NCI-H82 treated with DMSO at 0.1 percent for 48 hours (cell line): Measurements from ENCODE around the gene NEK1.

Experiments
- DNase-seq: peaks from one replicate; lab custom pipeline; 2025; ENCODE audit not compliant: unreplicated experiment; lab: John Stamatoyannopoulos, UW

NEK1 gene, protein sequence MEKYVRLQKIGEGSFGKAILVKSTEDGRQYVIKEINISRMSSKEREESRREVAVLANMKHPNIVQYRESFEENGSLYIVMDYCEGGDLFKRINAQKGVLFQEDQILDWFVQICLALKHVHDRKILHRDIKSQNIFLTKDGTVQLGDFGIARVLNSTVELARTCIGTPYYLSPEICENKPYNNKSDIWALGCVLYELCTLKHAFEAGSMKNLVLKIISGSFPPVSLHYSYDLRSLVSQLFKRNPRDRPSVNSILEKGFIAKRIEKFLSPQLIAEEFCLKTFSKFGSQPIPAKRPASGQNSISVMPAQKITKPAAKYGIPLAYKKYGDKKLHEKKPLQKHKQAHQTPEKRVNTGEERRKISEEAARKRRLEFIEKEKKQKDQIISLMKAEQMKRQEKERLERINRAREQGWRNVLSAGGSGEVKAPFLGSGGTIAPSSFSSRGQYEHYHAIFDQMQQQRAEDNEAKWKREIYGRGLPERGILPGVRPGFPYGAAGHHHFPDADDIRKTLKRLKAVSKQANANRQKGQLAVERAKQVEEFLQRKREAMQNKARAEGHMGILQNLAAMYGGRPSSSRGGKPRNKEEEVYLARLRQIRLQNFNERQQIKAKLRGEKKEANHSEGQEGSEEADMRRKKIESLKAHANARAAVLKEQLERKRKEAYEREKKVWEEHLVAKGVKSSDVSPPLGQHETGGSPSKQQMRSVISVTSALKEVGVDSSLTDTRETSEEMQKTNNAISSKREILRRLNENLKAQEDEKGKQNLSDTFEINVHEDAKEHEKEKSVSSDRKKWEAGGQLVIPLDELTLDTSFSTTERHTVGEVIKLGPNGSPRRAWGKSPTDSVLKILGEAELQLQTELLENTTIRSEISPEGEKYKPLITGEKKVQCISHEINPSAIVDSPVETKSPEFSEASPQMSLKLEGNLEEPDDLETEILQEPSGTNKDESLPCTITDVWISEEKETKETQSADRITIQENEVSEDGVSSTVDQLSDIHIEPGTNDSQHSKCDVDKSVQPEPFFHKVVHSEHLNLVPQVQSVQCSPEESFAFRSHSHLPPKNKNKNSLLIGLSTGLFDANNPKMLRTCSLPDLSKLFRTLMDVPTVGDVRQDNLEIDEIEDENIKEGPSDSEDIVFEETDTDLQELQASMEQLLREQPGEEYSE (N-terminal part only)

GRCh38 chr4:169611991-169612870 is at the start of gene NEK1:
NEK1 (minus strand) TSS chr4:169612583; CDS start chr4:169602630, 9,953 bp downstream.
- peak; percentile 71 for DNase-seq

- DNase-seq: no peak
Measured at GRCh38 chr4:169661761-169662160, 49.4 kb upstream of the NEK1 start.

DNA sequence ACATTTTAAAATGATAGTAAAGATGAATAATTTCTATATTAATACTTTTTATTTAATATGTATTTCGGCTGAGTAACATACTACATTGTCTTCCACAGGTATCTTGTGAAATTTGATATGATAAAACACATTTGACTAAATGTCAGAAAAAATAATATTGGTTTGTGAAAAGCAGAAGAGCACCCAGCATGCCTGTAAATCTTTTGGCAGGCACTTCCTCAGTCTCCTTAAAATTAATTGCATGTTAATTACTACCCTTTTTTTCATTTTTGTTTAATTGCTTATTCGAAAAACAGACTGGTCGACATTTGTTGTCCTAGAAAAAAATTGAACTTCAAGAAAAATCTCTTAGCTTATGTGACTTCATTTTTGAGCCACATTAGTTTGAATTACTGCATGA is 48.5 kb upstream of the NEK1 start:
- no peak for DNase-seq

DNA sequence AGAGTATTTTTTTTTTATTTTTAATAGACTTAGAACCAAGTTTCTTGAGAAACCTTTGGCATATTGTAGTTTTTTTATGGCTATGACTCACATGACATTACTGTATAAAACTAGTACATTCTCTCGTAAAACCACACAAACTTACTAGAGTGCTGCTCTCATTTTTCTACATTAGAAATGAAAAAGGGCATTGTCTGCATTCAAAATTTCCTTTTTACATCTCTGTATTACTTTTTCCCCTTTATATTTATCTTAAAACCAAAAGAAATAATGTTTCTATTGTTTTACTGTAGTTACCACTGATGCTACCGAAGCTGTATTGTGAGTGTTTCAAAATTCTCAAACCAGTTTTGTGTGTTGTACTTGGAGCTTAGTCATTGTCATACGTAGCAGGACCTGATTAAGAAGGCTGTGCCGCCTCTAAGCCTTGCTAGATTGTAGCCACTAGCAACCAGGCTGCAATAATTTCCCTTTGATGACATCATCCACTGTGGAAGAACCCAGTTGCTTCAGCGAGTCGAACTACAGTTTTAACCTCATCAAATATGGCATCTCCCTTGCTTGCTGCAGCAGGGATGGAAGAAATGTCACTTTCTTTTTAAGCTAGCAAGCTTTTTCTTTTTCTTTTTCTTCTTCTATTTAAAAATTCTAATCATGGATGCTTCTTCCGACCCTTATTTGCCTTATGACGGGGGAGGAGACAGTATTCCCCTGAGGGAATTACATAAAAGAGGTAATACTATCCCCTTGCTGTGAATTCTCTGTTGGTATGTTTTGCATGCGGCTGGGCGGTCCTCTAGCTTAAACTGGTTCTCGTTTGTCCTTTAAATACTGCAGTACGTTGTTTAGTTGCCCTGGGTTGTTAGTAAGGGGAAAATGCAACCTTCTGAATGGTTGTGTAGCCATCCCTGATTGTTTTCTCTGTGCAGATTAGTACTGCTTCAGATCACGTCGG is 47.6 kb upstream of the NEK1 start:
- DNase-seq: peak; percentile 85

DNA sequence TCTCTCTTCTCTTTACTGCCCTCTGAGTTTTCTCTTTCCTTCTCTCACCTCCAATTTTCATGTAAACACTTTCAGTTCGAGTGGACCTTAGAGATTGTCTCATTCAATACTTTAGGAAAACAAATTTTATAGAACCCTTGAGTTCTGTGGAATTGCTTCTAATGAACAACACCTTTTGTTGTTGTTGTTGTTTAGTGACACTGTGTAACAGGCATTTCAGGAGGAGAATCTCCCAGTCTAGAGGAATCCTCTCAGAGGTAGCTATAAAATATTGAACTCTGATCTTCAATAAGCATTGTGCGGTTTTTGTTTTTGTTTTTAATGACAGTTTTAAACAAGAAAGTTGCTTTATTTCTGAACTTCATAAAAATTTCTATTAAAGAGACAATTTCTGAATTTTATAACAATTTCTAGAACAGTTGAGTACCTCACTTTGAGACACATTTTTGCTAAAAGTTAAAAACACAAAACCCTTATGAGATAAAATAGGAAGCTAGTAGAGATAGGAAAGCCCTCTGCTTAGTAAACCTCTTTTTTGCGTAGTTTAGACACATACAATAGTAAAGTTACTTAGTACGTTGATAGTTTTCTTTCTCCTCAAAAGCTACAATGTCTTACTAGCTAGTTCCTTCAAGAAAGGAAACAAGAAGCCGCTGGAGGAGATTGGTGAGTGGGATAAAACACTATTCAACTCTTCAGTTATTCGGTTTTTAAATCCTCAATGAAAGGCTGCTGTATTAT is 46.8 kb upstream of the NEK1 start:
- no peak for DNase-seq

DNA sequence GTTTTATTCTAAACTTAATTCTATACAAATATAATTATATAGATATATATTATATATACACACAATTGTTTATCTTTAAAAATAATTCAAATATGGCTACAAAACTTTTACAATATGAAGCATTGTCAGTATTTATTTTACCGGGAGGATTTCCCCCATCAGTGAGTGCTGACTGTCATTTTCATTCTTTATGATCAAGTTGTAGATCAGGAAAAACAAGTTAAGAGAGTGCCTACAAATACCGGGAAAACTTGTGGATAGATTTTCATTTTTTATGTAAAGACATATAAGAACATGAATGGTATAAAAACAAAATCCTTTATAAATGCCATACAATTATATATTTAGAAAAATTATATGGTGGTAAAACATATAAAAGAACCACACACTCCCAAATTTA is 45.8 kb upstream of the NEK1 start:
- DNase-seq: no peak

DNA sequence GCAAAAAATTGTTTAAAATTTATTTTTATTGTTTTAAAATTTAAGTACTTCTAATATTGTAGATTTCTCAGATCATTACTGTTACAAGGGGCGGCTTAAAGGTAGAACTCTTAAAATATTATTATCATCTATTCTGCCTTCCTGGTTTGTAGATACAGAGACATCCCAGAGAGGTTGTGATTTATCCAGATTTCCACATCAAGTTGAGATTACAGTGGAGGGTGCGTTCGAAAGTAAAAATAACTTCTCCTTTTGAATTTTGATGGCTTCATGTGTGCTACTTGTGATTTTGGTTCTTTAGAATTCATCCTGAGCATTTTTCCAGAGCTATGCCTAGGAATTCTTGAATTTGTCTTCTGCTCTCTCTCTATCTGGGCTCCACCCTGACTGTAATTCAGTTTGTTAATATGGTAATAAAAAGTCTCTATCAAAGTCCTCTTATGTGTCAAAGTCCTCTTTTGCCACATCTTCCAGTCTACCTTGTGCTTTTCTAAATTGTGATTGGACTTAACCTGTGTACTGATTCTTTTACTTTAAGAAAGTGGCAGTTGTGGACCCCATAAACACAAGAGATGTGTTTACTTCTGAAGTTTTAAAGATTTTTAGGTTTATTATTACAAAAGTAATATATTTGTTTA is 45.2 kb upstream of the NEK1 start:
- no peak for DNase-seq

- no peak for DNase-seq
Measured at GRCh38 chr4:169655401-169655800, 43.0 kb upstream of the NEK1 start.

DNA sequence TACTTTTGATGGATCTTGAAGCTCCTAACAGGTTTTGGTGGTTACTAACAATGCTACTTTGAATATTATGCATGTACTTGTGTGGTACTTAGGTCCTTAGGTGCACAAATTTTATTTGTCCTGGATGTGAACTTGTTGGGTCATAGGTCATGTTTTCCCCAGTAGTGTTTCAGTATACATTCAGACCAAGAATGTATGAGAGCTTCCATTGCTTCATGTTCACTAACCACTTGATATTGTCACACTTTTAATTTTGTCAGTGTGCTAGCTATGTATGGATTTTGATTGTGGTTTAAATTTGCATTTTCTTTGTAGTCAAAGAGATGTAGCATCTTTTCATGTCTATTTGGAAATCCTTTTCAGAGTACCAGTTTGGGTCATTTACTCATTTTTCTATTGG is 40.2 kb upstream of the NEK1 start:
- no peak for DNase-seq

GRCh38 chr4:169650227-169650936 is 38.0 kb upstream of the NEK1 start:
- no peak for DNase-seq

DNA sequence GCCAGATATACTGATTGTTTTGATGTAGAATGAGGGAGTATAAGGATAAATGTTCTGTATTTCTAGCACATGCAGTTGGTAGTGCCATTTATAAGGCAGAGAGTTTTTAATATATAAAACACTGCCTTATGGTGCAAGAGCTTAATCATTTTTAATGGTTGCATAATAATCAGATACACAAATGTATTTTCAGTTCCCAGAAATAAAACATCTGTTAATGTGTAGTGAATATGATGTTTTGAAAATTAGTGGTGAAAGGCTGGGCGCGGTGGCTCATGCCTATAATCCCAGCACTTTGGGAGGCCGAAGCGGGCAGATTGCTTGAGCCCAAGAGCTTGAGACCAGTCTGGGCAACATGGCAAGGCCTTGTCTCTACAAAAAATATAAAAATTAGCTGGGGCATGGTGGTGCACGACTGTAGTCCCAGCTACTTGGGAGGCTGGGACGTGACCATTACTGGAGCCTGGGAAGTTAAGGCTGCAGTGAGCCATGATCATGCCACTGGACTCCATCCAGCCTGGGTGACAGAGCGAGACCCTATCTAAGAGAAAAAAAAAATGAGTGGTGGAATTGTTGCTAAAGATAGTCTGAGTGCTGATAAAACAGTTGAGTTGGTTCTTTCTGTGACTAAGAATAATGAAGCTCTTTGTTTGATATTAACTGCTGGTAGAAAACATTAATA is 37.3 kb upstream of the NEK1 start:
- DNase-seq: no peak

DNA sequence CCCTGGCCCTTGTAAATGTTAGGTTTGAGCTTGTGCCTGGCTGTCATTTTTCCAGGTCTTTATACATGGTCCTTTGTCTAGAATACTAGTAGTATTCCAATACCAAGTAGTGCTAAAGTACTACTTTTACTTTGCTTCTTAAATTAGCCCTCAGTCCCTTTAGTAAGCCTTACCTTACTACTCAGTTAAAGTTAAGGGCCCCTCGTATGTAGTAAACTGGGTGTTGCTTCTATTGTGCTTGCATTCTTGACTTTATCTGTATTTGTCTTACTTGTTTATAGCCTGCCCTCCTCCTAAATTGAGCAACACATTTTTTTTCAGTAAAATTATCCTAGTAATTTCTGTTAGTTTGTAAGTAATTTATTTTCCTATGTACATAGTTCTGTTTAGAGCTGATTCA is 33.2 kb upstream of the NEK1 start:
- no peak for DNase-seq

DNA sequence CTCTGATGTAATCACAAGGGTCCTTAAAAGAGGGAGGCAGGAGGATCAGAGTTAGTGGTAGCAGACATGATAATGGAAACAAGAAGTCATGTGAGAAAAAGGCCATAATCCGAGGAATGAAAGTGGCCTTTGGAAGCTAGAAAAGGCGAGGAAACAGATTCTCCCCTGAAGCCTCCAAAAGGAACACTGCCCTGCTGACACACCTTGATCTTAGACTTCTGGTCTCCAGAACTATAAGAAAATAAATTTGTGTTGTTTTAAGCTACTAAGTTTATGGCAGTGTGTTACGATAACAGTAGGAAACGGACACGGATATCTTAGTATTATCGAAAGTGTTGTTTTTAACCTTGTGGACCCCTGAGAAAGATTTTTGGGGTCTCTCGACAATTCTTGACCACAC is 32.4 kb upstream of the NEK1 start:
- DNase-seq: no peak

- DNase-seq: no peak
Measured at GRCh38 chr4:169640261-169640870, 28.0 kb upstream of the NEK1 start.

GRCh38 chr4:169634975-169635374 is 22.6 kb upstream of the NEK1 start:
- no peak for DNase-seq

GRCh38 chr4:169632896-169633295 is 20.5 kb upstream of the NEK1 start:
- DNase-seq: no peak

DNA sequence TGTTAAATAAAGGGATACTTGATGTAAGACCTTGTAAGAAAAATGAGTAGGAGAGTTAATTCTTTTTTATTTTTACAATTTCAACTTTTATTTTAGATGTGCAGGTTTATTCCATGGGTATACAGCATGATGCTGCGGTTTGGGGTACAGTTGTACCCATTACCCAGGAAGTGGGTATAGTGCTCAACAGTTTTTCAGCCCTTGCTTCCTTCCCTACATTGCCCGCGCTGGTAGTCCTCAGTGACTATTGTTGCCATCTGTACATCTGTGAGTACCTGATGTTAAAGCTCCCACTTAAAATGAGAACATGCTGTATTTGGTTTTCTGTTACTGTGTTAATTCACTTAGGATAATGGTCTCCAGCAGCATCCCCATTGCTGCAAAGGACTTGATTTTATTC is 17.7 kb upstream of the NEK1 start:
- DNase-seq: no peak
